GM10248 (cell line): Measurements from ENCODE around the gene SRP19.

Source experiments
- CTCF ChIA-PET: fragments of 300-600 bp; sonication (Branson Sonifier 250); formaldehyde crosslinking; extraction: SDS; loops from one replicate; lab custom pipeline; 2021; ENCODE audit warnings: antibody characterized with exemption; lab: Yijun Ruan, JAX
- POLR2A ChIA-PET: fragments of 350-650 bp; sonication (Branson Sonifier 250); formaldehyde crosslinking; extraction: SDS; loops from one replicate; lab custom pipeline; 2020; ENCODE audit warnings: antibody characterized with exemption; lab: Yijun Ruan, JAX
- DNase-seq: peaks from one replicate; pipeline ENCODE4 v3.0.0; 2012; ENCODE audit errors: extremely low spot score
- CTCF ChIP-seq: IDR thresholded peaks from 2 replicates; pipeline ENCODE4 v1.5.1; 2012; ENCODE audit warnings: mild to moderate bottlenecking, low read depth; ENCODE audit errors: extremely low read depth, missing control alignments, control extremely low read depth

SRP19 gene

GRCh38 chr5:112824197-112824596 lies 36.9 kb upstream of the SRP19 start:
- ChIA-PET CTCF (no interaction called here), POLR2A (no interaction called here)
- TF ChIP-seq CTCF: no peak
- DNase-seq: no peak

GRCh38 chr5:112830378-112830777 lies 30.7 kb upstream of the SRP19 start:
- TF ChIP-seq CTCF: no peak
- no peak for DNase-seq
- POLR2A ChIA-PET: no interaction called here
- CTCF ChIA-PET: no interaction called here

GRCh38 chr5:112833971-112834370 lies 27.1 kb upstream of the SRP19 start:
- no peak for DNase-seq
- POLR2A ChIA-PET: no interaction called here
- TF ChIP-seq CTCF: no peak
- CTCF ChIA-PET: interaction anchor here (1.0 to 1.3 kb wide), 3 partner anchors 14 to 26 kb away, joined by 3 to 13 read pairs (median 4); no protein-coding TSS in a partner anchor

GRCh38 chr5:112844489-112844888 lies 16.6 kb upstream of the SRP19 start:
- TF ChIP-seq CTCF: no peak
- ChIA-PET CTCF (interaction anchor here (1.0 to 1.8 kb wide), 2 partner anchors 16 to 31 kb away, joined by 3 to 4 read pairs; partner anchors contain the start of gene SRP19), POLR2A (no interaction called here)
- DNase-seq: no peak

- CTCF ChIA-PET: interaction anchor here (2.3 kb wide), 1 partner anchor 13 kb away, joined by 7 read pairs; no protein-coding TSS in a partner anchor
- no peak for DNase-seq
- TF ChIP-seq CTCF: no peak
- POLR2A ChIA-PET: no interaction called here
These were observed 14.5 kb upstream of the SRP19 start for GRCh38 chr5:112846556-112846955.

GRCh38 chr5:112847306-112847705 lies 13.8 kb upstream of the SRP19 start:
- no peak for TF ChIP-seq CTCF
- ChIA-PET POLR2A (no interaction called here), CTCF (interaction anchor here (2.3 kb wide), 1 partner anchor 12 kb away, joined by 7 read pairs; no protein-coding TSS in a partner anchor)
- DNase-seq: no peak
